HG03196 (cell line): ENCODE measurements around the gene AATF.

Source experiments
- ATAC-seq: cut with Tn5 transposase; IDR thresholded peaks from one replicate; pipeline ENCODE4 v1.9.1; 2021; ENCODE audit not compliant: unreplicated experiment

AATF gene

GRCh38 chr17:36977568-36977967 lies 28.8 kb downstream of the AATF start:
- no peak for ATAC-seq

DNA sequence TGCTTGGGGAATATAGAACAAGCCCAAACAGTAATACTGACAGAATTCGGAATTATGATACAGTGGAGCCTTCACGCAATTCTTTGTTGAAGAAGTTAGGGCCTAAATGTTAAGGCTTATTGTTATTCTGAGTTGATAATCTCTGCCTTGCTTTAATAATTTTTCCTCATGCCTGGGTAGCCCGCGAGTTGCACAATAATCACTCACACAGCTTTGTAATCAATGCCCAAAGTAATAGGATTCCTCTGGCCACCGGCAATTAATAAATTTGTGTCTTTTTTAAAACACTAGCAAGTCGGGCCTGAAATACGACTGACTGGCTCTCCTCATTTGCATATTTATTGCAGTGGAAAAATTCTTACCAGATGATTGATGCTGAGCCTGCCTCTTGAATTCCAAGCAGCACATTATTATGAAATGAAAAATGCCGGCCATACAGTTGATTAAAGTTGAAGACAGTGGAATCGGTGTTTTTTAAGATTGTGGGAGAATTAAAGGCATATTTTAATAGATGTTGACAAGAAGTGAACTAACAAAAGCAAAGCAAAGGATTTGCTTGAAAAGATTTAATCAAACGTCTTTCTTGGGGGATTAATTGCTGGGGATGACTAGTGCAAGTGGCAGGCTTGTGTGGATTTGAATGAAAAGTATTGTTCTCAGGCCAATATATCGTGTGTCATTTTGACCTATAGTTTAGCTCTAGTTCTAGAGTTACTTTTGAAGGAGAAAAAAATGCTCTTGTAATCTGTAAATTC lies 30.2 kb downstream of the AATF start:
- ATAC-seq, result no peak

DNA sequence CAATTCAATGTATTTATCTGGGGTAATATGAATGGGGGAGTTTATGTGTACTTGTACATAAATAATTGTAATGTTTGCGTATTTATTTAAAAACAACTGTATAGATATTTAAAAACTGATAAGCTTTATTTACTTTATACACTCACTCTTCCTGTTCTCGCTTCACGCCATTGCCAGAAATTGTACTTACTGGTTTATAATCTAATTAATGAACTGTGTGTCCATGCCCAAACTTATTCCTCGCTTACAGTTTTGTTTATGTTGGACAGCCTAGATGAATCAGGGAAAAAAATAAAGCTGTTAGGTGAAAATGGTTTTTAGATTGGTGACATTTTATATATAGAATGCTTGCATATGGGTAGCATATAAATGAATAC lies 30.8 kb downstream of the AATF start:
- ATAC-seq, result no peak

GRCh38 chr17:36980280-36980761 lies 31.6 kb downstream of the AATF start:
- no peak for ATAC-seq

GRCh38 chr17:36983618-36984017 lies 34.9 kb downstream of the AATF start:
- ATAC-seq, result no peak

DNA sequence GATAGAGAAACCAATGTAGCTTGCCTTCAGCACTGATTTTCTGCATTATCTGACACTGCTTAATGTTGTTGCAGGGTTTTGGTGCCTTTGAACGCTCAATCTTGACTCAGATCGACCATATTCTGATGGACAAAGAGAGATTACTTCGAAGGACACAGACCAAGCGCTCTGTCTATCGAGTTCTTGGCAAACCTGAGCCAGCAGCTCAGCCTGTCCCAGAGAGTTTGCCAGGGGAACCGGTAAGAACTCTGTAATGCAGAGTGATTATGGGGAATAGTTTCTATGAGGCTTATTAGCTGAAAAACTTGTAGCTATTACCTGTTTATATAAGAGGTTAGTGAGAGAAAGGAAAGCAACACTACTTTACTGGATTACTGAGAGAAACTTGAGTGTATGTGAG lies 40.4 kb downstream of the AATF start:
- no peak for ATAC-seq

GRCh38 chr17:36992701-36993100 lies 43.9 kb downstream of the AATF start:
- no peak for ATAC-seq

DNA sequence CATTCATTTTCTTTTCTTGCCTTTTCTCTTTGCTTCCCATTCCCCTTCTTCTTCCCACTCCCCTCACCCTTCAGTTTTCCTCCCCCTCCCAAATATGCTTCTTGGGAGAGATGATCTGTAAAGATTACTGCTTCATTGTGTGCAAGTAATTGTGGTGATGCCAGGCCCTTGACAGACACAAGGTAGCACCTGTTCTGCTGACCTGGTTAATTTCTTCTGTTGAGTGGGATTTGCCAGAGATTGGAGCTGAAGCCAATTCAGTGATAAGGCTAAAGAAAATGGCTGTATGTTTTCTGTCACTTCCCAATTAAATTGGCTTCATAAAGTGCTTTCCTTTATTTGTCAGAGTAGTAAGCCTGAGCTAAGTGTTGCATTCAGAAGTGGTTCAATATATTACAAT lies 44.5 kb downstream of the AATF start:
- ATAC-seq, result no peak

- ATAC-seq, result no peak
Measured at GRCh38 chr17:36994438-36994837, 45.7 kb downstream of the AATF start.

- ATAC-seq, result no peak
Measured at GRCh38 chr17:36999471-36999870, 50.7 kb downstream of the AATF start.

GRCh38 chr17:37016780-37017179 lies 68.0 kb downstream of the AATF start:
- ATAC-seq, result no peak

DNA sequence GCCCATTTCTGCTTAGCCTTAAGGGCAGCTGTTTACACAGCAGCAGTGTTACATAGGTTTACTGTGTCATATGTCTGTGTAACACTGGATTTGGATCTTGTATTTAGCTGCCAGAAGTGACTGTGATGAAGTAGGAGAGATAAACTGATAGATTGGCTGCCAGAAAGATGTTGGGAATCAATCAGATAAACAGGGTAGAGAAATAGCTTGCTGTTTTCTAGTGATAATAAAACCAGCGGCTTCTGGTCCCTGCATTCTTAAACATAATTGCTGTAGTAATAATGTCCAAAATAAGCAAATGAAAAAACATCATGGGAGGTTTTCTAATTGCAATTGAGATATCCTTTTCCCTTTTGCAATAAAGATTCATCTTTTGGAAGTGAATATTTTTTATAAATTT lies 68.7 kb downstream of the AATF start:
- ATAC-seq, result no peak

DNA sequence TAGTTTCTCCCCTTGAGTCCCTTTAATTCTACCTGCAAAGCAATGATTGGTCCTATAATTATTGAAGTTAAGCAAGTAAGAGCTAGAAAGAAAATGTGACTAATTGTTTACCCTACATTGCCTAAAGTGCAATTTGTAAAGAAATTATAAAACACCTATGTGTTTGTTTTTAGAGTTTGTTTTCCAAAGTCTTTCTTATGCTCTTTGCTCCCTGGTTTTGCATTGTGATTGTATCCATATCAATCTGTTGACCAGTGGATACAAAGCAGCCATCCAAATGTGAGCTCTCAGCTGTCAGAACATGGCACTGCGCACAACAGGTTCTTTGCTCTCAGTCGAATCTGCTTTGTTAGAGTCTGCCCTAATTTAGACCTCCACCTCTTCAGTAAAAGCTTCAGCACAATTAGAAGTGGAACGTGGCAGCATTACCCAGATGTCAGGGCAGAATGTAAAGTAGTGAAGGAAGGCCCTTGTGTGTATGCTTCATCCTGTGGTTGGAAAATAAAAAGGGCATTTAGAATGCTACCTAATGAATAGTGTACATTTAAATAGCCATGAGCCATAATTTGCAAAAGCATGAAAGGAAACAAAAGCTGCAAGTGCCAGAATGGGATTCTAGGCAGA lies 70.5 kb downstream of the AATF start:
- ATAC-seq, result no peak

GRCh38 chr17:37019741-37020129 lies 71.0 kb downstream of the AATF start:
- ATAC-seq, result no peak

DNA sequence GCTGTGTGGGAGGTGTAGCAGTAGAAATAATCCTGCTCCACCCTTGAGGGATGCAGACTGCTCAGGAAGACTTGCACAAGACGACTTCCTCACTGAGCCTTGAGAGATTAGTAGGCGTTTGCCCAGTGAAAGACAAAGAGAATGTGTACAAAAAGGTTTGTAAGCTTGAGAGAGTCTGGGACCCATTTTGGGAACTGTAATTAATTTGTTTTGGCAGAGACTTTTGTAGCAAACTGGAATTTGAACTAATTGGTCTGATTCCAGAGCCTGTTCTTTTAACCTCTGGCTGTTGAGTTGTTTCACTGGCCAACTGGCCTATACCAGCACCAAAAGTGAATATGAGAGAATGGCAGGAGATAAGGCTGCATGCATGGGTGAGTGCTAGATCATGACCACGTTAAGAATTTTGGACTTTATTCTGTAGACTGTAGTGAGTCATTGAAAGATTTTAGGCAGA lies 75.5 kb downstream of the AATF start:
- ATAC-seq, result no peak

DNA sequence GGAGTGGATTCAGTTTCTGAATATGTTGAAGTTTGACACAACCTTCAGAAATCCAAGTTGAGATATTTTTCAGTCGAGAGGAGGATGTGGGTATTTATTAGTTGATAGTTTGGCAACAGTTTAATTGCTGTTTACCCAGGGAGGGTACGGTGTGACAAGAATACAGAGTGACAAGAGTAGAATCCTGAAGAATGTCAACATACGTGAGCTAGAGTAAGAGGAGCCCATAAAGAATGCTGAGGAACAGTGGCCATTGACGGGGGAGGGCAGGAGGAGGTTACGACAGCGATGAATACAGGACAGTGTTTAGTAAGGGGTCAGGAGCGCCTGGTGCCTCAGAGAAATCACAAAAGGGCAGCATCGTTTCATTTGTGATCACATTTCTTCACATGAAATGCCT lies 76.5 kb downstream of the AATF start:
- ATAC-seq, result no peak

GRCh38 chr17:37025847-37026530 lies 77.2 kb downstream of the AATF start:
- ATAC-seq, result no peak

DNA sequence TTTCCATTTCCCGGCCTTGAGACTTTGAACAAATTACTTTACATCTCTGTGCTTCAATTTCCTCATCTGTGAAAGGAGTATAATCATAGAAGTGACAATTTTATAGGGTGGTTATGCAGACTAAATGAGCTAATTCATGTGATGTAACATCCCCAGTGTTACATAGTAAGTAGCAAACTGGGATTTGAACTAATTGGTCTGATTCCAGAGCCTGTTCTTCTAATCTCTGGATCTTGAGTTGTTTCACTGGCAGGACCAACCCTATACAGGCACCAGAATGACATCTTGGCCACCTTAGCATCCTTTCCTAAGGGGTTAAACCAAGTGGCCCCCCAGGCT lies 77.7 kb downstream of the AATF start:
- no peak for ATAC-seq

DNA sequence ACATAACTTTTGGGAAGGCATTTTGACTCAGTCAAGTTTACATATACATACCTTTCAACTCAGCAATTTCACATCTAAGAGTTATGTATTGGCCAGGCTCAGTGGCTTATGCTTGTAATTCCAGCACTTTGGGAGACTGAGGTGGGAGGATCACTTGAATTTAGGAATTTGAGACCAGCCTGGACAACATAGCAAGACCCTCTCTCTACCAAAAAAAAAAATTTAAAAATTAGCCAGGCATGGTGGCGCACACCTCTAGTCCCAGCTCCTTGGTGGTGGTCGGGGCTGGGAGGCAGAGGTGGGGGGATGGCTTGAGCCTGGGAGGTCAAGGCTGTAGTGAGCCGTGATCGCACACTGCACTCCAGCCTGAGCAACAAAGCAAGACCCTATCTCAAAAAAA lies 79.3 kb downstream of the AATF start:
- ATAC-seq, result no peak

- ATAC-seq, result no peak
Measured at GRCh38 chr17:37031493-37032083, 82.8 kb downstream of the AATF start.

GRCh38 chr17:37037590-37038155 lies 88.9 kb downstream of the AATF start:
- ATAC-seq, result no peak

DNA sequence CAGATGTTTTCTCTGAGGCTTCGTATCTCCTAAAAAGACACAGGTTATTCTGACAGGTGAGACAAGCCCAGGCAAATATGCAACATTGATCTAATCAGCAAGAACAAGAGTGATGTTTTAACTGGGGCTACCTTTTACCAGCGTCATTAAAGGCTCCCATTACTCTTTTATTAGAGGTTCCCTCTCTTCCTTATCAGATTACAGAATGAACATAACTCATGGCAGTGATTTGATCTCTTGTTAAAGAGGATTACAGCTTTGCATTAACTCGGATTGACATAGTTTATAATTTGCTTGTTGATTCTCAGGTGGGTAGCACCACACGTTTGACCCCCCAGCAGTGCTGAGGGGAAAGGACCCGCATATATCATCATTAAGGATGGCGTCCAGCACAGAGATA lies 90.5 kb downstream of the AATF start:
- ATAC-seq, result no peak
